ENCODE results near the gene IL10RA.
A peak's percentile ranks its signal among the peaks of the same experiment; 100 is the strongest.

GRCh38 chr11:117972629-117973502, 13.3 kb upstream of the IL10RA start:
- TF ChIP-seq POLR2A (IDR thresholded peaks at IDR 0.05) (no peak), CTCF (IDR thresholded peaks at IDR 0.05) (no peak), POLR2AphosphoS5 (IDR thresholded peaks at IDR 0.05) (peak; percentile 58)

Data from prostate gland (tissue), 2 donors.